HEK293 (cell line): Measurements from ENCODE around the gene SELENOI.

Experiments
- CTCF ChIA-PET: fragments of 350-600 bp; formaldehyde crosslinking; extraction: SDS; loops from one replicate; lab custom pipeline; 2021; ENCODE audit warnings: antibody characterized with exemption; lab: Yijun Ruan, JAX
- POLR2A ChIA-PET: fragments of 300-600 bp; formaldehyde crosslinking; extraction: SDS; loops from one replicate; lab custom pipeline; 2020; ENCODE audit warnings: antibody characterized with exemption, inconsistent platforms; lab: Yijun Ruan, JAX
- H3K27ac ChIP-seq: fragments of 200-500 bp; sonication (Bioruptor generic); 2 replicates; pipeline ENCODE4 v1.5.1; 2014; ENCODE audit warnings: low read depth, low read length, control low read depth, inconsistent platforms; ENCODE audit errors: extremely low read depth
- H3K36me3 ChIP-seq, 2 experiments: fragments of 200-500 bp in 1 of 2; sonication (Bioruptor generic) in 1 of 2; 1 replicate in 1 of 2; 2 replicates in 1 of 2; pipeline ENCODE4 v1.5.1; 2014 to 2017; ENCODE audit warnings: inconsistent platforms in 2 of 2, low read length in 2 of 2; ENCODE audit not compliant: control insufficient read depth in 2 of 2, insufficient read depth in 1 of 2
- H3K4me1 ChIP-seq: fragments of 200-500 bp; sonication (Bioruptor generic); 2 replicates; pipeline ENCODE4 v1.5.1; 2014; ENCODE audit warnings: mild to moderate bottlenecking, low read length, inconsistent platforms; ENCODE audit not compliant: control insufficient read depth, insufficient read depth
- H3K4me3 ChIP-seq: 2 replicates; pipeline ENCODE4 v1.5.1; 2011; ENCODE audit warnings: low read depth, mild to moderate bottlenecking, control low read depth, low read length, moderate library complexity
- H3K9me3 ChIP-seq: fragments of 200-500 bp; sonication (Bioruptor generic); 2 replicates; pipeline ENCODE4 v1.5.1; 2014; ENCODE audit warnings: low read depth, low read length, inconsistent platforms; ENCODE audit not compliant: control insufficient read depth, insufficient read depth
- GLIS2 ChIP-seq: fragments of 450-650 bp; formaldehyde crosslinking; IDR thresholded peaks from 2 replicates; pipeline ENCODE4 v1.5.1; 2016; ENCODE audit warnings: missing biosample characterization, missing genetic modification characterization
- HOXC10 ChIP-seq: sonication (generic); formaldehyde crosslinking; IDR thresholded peaks from 2 replicates; pipeline ENCODE4 v1.8.1; 2023; ENCODE audit warnings: mild to moderate bottlenecking, missing genetic modification reagents
- KLF9 ChIP-seq: fragments of 450-650 bp; formaldehyde crosslinking; IDR thresholded peaks from 2 replicates; pipeline ENCODE4 v1.5.1; 2016; ENCODE audit warnings: missing biosample characterization, missing genetic modification characterization, low read depth
- TCF7L2 ChIP-seq: IDR thresholded peaks from 2 replicates; pipeline ENCODE4 v1.6.1; 2011; ENCODE audit warnings: low read depth, mild to moderate bottlenecking, inconsistent platforms, low read length, moderate library complexity, borderline replicate concordance
- TRIM28 ChIP-seq: IDR thresholded peaks from 2 replicates; pipeline ENCODE4 v1.6.1; 2011; ENCODE audit warnings: low read length, control low read depth, borderline replicate concordance
- ZFP37 ChIP-seq: fragments of 450-650 bp; formaldehyde crosslinking; IDR thresholded peaks from 2 replicates; pipeline ENCODE4 v1.5.1; 2016; ENCODE audit warnings: missing biosample characterization, missing genetic modification characterization
- ZFP69B ChIP-seq: fragments of 450-650 bp; formaldehyde crosslinking; IDR thresholded peaks from 2 replicates; pipeline ENCODE4 v1.5.1; 2016; ENCODE audit warnings: missing biosample characterization, missing genetic modification characterization
- ZNF155 ChIP-seq: fragments of 450-650 bp; formaldehyde crosslinking; IDR thresholded peaks from 2 replicates; pipeline ENCODE4 v1.5.1; 2016; ENCODE audit warnings: missing biosample characterization, missing genetic modification characterization
- ZNF174 ChIP-seq: fragments of 450-650 bp; formaldehyde crosslinking; IDR thresholded peaks from 2 replicates; pipeline ENCODE4 v1.5.0; 2017; ENCODE audit warnings: missing biosample characterization, mild to moderate bottlenecking, missing genetic modification characterization
- ZNF221 ChIP-seq: fragments of 450-650 bp; formaldehyde crosslinking; IDR thresholded peaks from 2 replicates; pipeline ENCODE4 v1.5.1; 2017; ENCODE audit warnings: missing biosample characterization, missing genetic modification characterization, borderline replicate concordance
- ZNF274 ChIP-seq, 2 experiments: fragments of 200-500 bp in 1 of 2; fragments of 450-650 bp in 1 of 2; sonication (Bioruptor generic) in 1 of 2; formaldehyde crosslinking in 1 of 2; IDR thresholded peaks; 2 replicates each; pipeline versions ENCODE4 v1.5.1 to v1.6.1; 2014 to 2016; ENCODE audit warnings: borderline replicate concordance in 1 of 2, inconsistent platforms in 1 of 2, low read length in 1 of 2, missing biosample characterization in 1 of 2, missing genetic modification characterization in 1 of 2
- ZNF521 ChIP-seq: fragments of 450-650 bp; formaldehyde crosslinking; IDR thresholded peaks from 2 replicates; pipeline ENCODE4 v1.5.1; 2017; ENCODE audit warnings: missing biosample characterization, mild to moderate bottlenecking, missing genetic modification characterization
- ZNF555 ChIP-seq: fragments of 450-650 bp; formaldehyde crosslinking; conservative IDR thresholded peaks from 2 replicates; pipeline ENCODE4 v1.5.1; 2017; ENCODE audit warnings: missing biosample characterization, mild to moderate bottlenecking, missing genetic modification characterization, inconsistent platforms
- ZNF558 ChIP-seq: fragments of 450-650 bp; formaldehyde crosslinking; IDR thresholded peaks from 2 replicates; pipeline ENCODE4 v1.5.1; 2016; ENCODE audit warnings: missing biosample characterization, missing genetic modification characterization
- ZNF571 ChIP-seq: fragments of 450-650 bp; formaldehyde crosslinking; IDR thresholded peaks from 2 replicates; pipeline ENCODE4 v1.5.0; 2017; ENCODE audit warnings: missing biosample characterization, missing genetic modification characterization
- ZNF596 ChIP-seq: fragments of 450-650 bp; IDR thresholded peaks from 2 replicates; pipeline ENCODE4 v1.5.0; 2018; ENCODE audit warnings: missing biosample characterization, mild to moderate bottlenecking, missing genetic modification characterization, moderate library complexity
- ZNF624 ChIP-seq: fragments of 450-650 bp; formaldehyde crosslinking; IDR thresholded peaks from 2 replicates; pipeline ENCODE4 v1.5.1; 2017; ENCODE audit warnings: missing biosample characterization, missing genetic modification characterization
- ZNF664 ChIP-seq: fragments of 450-650 bp; formaldehyde crosslinking; IDR thresholded peaks from 2 replicates; pipeline ENCODE4 v1.5.1; 2016; ENCODE audit warnings: missing biosample characterization, missing genetic modification characterization
- ZNF704 ChIP-seq: fragments of 450-650 bp; formaldehyde crosslinking; IDR thresholded peaks from 2 replicates; pipeline ENCODE4 v1.5.1; 2016; ENCODE audit warnings: missing biosample characterization, missing genetic modification characterization
- TF ChIP-seq, protein P1 (sequence below): fragments of 450-650 bp; formaldehyde crosslinking; IDR thresholded peaks from 2 replicates; pipeline ENCODE4 v1.5.0; 2017; ENCODE audit warnings: missing biosample characterization, missing genetic modification characterization, borderline replicate concordance
- TF ChIP-seq, protein P2 (sequence below): fragments of 450-650 bp; formaldehyde crosslinking; IDR thresholded peaks from 2 replicates; pipeline ENCODE4 v1.5.1; 2016; ENCODE audit warnings: missing biosample characterization, missing genetic modification characterization, low read depth
- TF ChIP-seq, protein P3 (sequence below): fragments of 450-650 bp; formaldehyde crosslinking; IDR thresholded peaks from 2 replicates; pipeline ENCODE4 v1.5.1; 2016; ENCODE audit warnings: missing biosample characterization, missing genetic modification characterization

Gene SELENOI

GRCh38 chr2:26298286-26298637 lies 47.7 kb upstream of the SELENOI start (continued):
- TF ChIP-seq ZNF571 (no peak), ZNF221 (tag by site-specific recombination) (no peak), GLIS2 (tag by site-specific recombination) (no peak), ZNF155 (tag by site-specific recombination) (no peak), ZFP69B (tag by site-specific recombination) (no peak), TRIM28 (no peak)
- TF ChIP-seq, protein P1, sequence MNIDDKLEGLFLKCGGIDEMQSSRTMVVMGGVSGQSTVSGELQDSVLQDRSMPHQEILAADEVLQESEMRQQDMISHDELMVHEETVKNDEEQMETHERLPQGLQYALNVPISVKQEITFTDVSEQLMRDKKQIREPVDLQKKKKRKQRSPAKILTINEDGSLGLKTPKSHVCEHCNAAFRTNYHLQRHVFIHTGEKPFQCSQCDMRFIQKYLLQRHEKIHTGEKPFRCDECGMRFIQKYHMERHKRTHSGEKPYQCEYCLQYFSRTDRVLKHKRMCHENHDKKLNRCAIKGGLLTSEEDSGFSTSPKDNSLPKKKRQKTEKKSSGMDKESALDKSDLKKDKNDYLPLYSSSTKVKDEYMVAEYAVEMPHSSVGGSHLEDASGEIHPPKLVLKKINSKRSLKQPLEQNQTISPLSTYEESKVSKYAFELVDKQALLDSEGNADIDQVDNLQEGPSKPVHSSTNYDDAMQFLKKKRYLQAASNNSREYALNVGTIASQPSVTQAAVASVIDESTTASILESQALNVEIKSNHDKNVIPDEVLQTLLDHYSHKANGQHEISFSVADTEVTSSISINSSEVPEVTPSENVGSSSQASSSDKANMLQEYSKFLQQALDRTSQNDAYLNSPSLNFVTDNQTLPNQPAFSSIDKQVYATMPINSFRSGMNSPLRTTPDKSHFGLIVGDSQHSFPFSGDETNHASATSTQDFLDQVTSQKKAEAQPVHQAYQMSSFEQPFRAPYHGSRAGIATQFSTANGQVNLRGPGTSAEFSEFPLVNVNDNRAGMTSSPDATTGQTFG, result no peak

- CTCF ChIA-PET, result no interaction called here
- Histone ChIP-seq H3K4me1 (no peaks in the 10 kb centered on the region), H3K9me3 (no peaks in the 10 kb centered on the region)
- TF ChIP-seq, protein P2, sequence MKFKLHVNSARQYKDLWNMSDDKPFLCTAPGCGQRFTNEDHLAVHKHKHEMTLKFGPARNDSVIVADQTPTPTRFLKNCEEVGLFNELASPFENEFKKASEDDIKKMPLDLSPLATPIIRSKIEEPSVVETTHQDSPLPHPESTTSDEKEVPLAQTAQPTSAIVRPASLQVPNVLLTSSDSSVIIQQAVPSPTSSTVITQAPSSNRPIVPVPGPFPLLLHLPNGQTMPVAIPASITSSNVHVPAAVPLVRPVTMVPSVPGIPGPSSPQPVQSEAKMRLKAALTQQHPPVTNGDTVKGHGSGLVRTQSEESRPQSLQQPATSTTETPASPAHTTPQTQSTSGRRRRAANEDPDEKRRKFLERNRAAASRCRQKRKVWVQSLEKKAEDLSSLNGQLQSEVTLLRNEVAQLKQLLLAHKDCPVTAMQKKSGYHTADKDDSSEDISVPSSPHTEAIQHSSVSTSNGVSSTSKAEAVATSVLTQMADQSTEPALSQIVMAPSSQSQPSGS (tag by site-specific recombination), result no peak
- TF ChIP-seq KLF9 (tag by site-specific recombination) (no peak), ZNF664 (tag by site-specific recombination) (no peak), ZNF521 (tag by site-specific recombination) (no peak), ZNF596 (tag by site-specific recombination) (no peak), HOXC10 (no peak), ZFP37 (tag by site-specific recombination) (no peak), ZNF555 (no peak), ZNF704 (tag by site-specific recombination) (no peak), ZNF174 (no peak), ZNF558 (tag by site-specific recombination) (no peak), TCF7L2 (no peak), ZNF274 (IDR thresholded peaks at IDR 0.05; ENCODE audit: low read length) (no peak), ZNF274 (tag by site-specific recombination; IDR thresholded peaks at IDR 0.05; ENCODE audit: borderline replicate concordance) (no peak), ZNF624 (no peak)
- TF ChIP-seq, protein P3, sequence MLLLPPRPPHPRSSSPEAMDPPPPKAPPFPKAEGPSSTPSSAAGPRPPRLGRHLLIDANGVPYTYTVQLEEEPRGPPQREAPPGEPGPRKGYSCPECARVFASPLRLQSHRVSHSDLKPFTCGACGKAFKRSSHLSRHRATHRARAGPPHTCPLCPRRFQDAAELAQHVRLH (tag by site-specific recombination), result no peak
- TF ChIP-seq, all 188 proteins: peak for 0
- no peaks in the 10 kb centered on the region; a peak in 1 of 3 replicates for H3K36me3 ChIP-seq
- POLR2A ChIA-PET, result interaction anchor here (0.7 kb wide), 1 partner anchor 52 kb away, joined by 3 read pairs; no protein-coding TSS in a partner anchor
- H3K4me3 ChIP-seq, result peak overlapping the region; percentile 5; the same call in 1 of the 2 replicates
- no peak overlapping the region for H3K27ac ChIP-seq
Measured at GRCh38 chr2:26298638-26299393, 47.1 kb upstream of the SELENOI start.
